Stomach smooth muscle (tissue), 2 donors: ENCODE data around the gene MAN2B2.
"Not testable (repeated sequence)": the region's sequence is repeated elsewhere in the genome, so short reads cannot be mapped to it uniquely, and the experiment has no call there.

Experiments used
- H3K27ac ChIP-seq: one replicate; pipeline ENCODE4 v1.7.0; 2013; ENCODE audit warnings: mild to moderate bottlenecking, low read length, inconsistent platforms
- H3K27me3 ChIP-seq, 2 donors: one replicate each; pipeline ENCODE4 v1.7.0; 2013; ENCODE audit warnings: low read length in 2 of 2; ENCODE audit not compliant: insufficient read depth in 2 of 2, control insufficient read depth in 1 of 2
- H3K36me3 ChIP-seq, 2 donors: one replicate each; pipeline ENCODE4 v1.7.0; 2013; ENCODE audit warnings: low read length in 2 of 2; ENCODE audit not compliant: control insufficient read depth in 2 of 2, insufficient read depth in 2 of 2
- H3K4me1 ChIP-seq: one replicate; pipeline ENCODE4 v1.7.0; 2013; ENCODE audit warnings: low read length; ENCODE audit not compliant: control insufficient read depth, insufficient read depth
- H3K4me3 ChIP-seq, 2 donors: one replicate each; pipeline ENCODE4 v1.7.0; 2013; ENCODE audit warnings: low read length in 2 of 2
- H3K9ac ChIP-seq, 2 donors: one replicate each; pipeline ENCODE4 v1.7.0; 2013; ENCODE audit warnings: low read length in 2 of 2, mild to moderate bottlenecking in 1 of 2
- H3K9me3 ChIP-seq, 2 donors: one replicate each; pipeline ENCODE4 v1.7.0; 2013; ENCODE audit warnings: low read length in 2 of 2; ENCODE audit not compliant: control insufficient read depth in 2 of 2
- donor health status: healthy.
- donor health status: Pancreatic carcinoma.

MAN2B2 gene

GRCh38 chr4:6626066-6626465 is 51.1 kb downstream of the MAN2B2 start:
- no peaks in the 10 kb centered on the region for H3K9me3 ChIP-seq

GRCh38 chr4:6627832-6628231 is 52.8 kb downstream of the MAN2B2 start:
- Histone ChIP-seq H3K9ac (no peak overlapping the region), H3K27ac (no peak overlapping the region), H3K4me3 (no peak overlapping the region), H3K9me3 (no peaks in the 10 kb centered on the region), H3K4me1 (no peaks in the 10 kb centered on the region), H3K27me3 (no peaks in the 10 kb centered on the region), H3K36me3 (no peaks in the 10 kb centered on the region)

More at GRCh38 chr4:6626066-6626465, 51.1 kb downstream of the MAN2B2 start:
- no peak overlapping the region for H3K27ac ChIP-seq
- H3K4me1 ChIP-seq = no peaks in the 10 kb centered on the region
- no peak overlapping the region for H3K9ac ChIP-seq
- peaks cover 3 to 4% of the 10 kb centered on the region in 2 donors for H3K36me3 ChIP-seq
- no peaks in the 10 kb centered on the region for H3K27me3 ChIP-seq
- H3K4me3 ChIP-seq = no peak overlapping the region

GRCh38 chr4:6628484-6628883 is 53.5 kb downstream of the MAN2B2 start:
- not testable (repeated sequence) for H3K4me3 ChIP-seq, H3K27me3 ChIP-seq, H3K4me1 ChIP-seq, H3K36me3 ChIP-seq, H3K9ac ChIP-seq, H3K9me3 ChIP-seq, H3K27ac ChIP-seq

- no peaks in the 10 kb centered on the region for H3K36me3 ChIP-seq
- H3K27ac ChIP-seq = no peak overlapping the region
- no peak overlapping the region for H3K9ac ChIP-seq
- no peaks in the 10 kb centered on the region for H3K4me1 ChIP-seq
- no peaks in the 10 kb centered on the region for H3K27me3 ChIP-seq
- no peak overlapping the region for H3K4me3 ChIP-seq
- H3K9me3 ChIP-seq = no peaks in the 10 kb centered on the region
Observed at GRCh38 chr4:6632125-6632524, 57.1 kb downstream of the MAN2B2 start.

- no peaks in the 10 kb centered on the region for H3K4me1 ChIP-seq
- no peak overlapping the region for H3K27ac ChIP-seq
- no peaks in the 10 kb centered on the region for H3K27me3 ChIP-seq
- H3K9me3 ChIP-seq = no peaks in the 10 kb centered on the region
- no peak overlapping the region for H3K9ac ChIP-seq
- no peaks in the 10 kb centered on the region for H3K36me3 ChIP-seq
- H3K4me3 ChIP-seq = no peak overlapping the region
Observed at GRCh38 chr4:6633091-6633906, 58.3 kb downstream of the MAN2B2 start.

GRCh38 chr4:6634746-6635145 is 59.8 kb downstream of the MAN2B2 start:
- Histone ChIP-seq H3K4me1 (no peaks in the 10 kb centered on the region), H3K9me3 (no peaks in the 10 kb centered on the region), H3K27ac (no peak overlapping the region), H3K4me3 (no peak overlapping the region), H3K27me3 (no peaks in the 10 kb centered on the region), H3K36me3 (no peaks in the 10 kb centered on the region), H3K9ac (no peak overlapping the region)

GRCh38 chr4:6639137-6639680 is 64.2 kb downstream of the MAN2B2 start:
- Histone ChIP-seq H3K27me3 (no peaks in the 10 kb centered on the region), H3K4me1 (peaks cover 18% of the 10 kb centered on the region), H3K4me3 (no peak overlapping the region), H3K9me3 (no peaks in the 10 kb centered on the region), H3K36me3 (peaks cover 13 to 16% of the 10 kb centered on the region in 2 donors), H3K9ac (no peak overlapping the region), H3K27ac (no peak overlapping the region)

GRCh38 chr4:6640292-6641163 is 65.5 kb downstream of the MAN2B2 start, which contains the start of gene MRFAP1:
Gene MRFAP1 (plus strand): TSS chr4:6640685. CDS start chr4:6640863, 178 bp downstream.
- peaks cover 18% of the 10 kb centered on the region for H3K4me1 ChIP-seq
- H3K4me3 ChIP-seq = peak within 1 kb of the TSS; percentile 77 to 95
- H3K36me3 ChIP-seq = peaks cover 13 to 16% of the 10 kb centered on the region in 2 donors
- peak within 1 kb of the TSS; percentile 91 to 99 for H3K9ac ChIP-seq
- H3K27ac ChIP-seq = peak within 1 kb of the TSS; percentile 95
- no peaks in the 10 kb centered on the region for H3K9me3 ChIP-seq
- H3K27me3 ChIP-seq = no peaks in the 10 kb centered on the region

- no peaks in the 10 kb centered on the region for H3K9me3 ChIP-seq
- peak overlapping the region; percentile 77 to 95 for H3K4me3 ChIP-seq
- H3K27ac ChIP-seq = peak overlapping the region; percentile 95
- H3K9ac ChIP-seq = peak overlapping the region; percentile 91 to 99
- H3K27me3 ChIP-seq = no peaks in the 10 kb centered on the region
- H3K36me3 ChIP-seq = peaks cover 13 to 16% of the 10 kb centered on the region in 2 donors
- peaks cover 18% of the 10 kb centered on the region for H3K4me1 ChIP-seq
Observed at GRCh38 chr4:6641164-6641970, 66.4 kb downstream of the MAN2B2 start.

- H3K9ac ChIP-seq = peak overlapping the region; percentile 91 to 99
- peaks cover 13 to 16% of the 10 kb centered on the region in 2 donors for H3K36me3 ChIP-seq
- peaks cover 18% of the 10 kb centered on the region for H3K4me1 ChIP-seq
- peak overlapping the region; percentile 95 for H3K27ac ChIP-seq
- H3K27me3 ChIP-seq = no peaks in the 10 kb centered on the region
- peak overlapping the region; percentile 77 to 95 for H3K4me3 ChIP-seq
- H3K9me3 ChIP-seq = no peaks in the 10 kb centered on the region
Observed at GRCh38 chr4:6641971-6642320, 67.0 kb downstream of the MAN2B2 start.
